Neutrophil (primary cell): ENCODE data around the gene FGF22.

Source experiments
- H3K27ac ChIP-seq: fragments of 200-600 bp; sonication (generic); 2 replicates; pipeline ENCODE4 v1.5.1; 2016; ENCODE audit warnings: mild to moderate bottlenecking, moderate library complexity
- H3K27me3 ChIP-seq: fragments of 200-600 bp; sonication (generic); 2 replicates; pipeline ENCODE4 v1.6.0; 2016; ENCODE audit warnings: mild to moderate bottlenecking
- H3K36me3 ChIP-seq: fragments of 200-600 bp; sonication (generic); 2 replicates; pipeline ENCODE4 v1.5.1; 2017
- H3K4me1 ChIP-seq, 2 experiments: fragments of 200-600 bp in 1 of 2; sonication (generic) in 1 of 2; 1 replicate in 1 of 2; 2 replicates in 1 of 2; pipeline versions ENCODE4 v1.5.1 to v1.6.1; 2013 to 2016; ENCODE audit warnings: low read depth in 1 of 2, low read length in 1 of 2, mild to moderate bottlenecking in 1 of 2, moderate library complexity in 1 of 2; ENCODE audit not compliant: control insufficient read depth in 1 of 2, insufficient read depth in 1 of 2
- H3K4me3 ChIP-seq, 2 experiments: fragments of 200-600 bp in 1 of 2; sonication (generic) in 1 of 2; 1 replicate in 1 of 2; 2 replicates in 1 of 2; pipeline ENCODE4 v1.5.1; 2013 to 2016; ENCODE audit warnings: low read depth in 1 of 2, low read length in 1 of 2, mild to moderate bottlenecking in 1 of 2, moderate library complexity in 1 of 2
- H3K9me3 ChIP-seq: fragments of 200-600 bp; sonication (generic); 2 replicates; pipeline ENCODE4 v1.5.1; 2016
- CTCF ChIP-seq: fragments of 200-600 bp; sonication (generic); IDR thresholded peaks from 2 replicates; pipeline ENCODE4 v1.5.1; 2016; ENCODE audit warnings: antibody characterized with exemption

Gene FGF22

GRCh38 chr19:677601-678436 is 38.1 kb downstream of the FGF22 start:
- peak overlapping the region in 1 of 2 experiments; percentile 49 for H3K4me3 ChIP-seq
- peak overlapping the region; percentile 23 for H3K27ac ChIP-seq
- peaks cover 52 to 69% of the 10 kb centered on the region in 2 experiments for H3K4me1 ChIP-seq
- H3K27me3 ChIP-seq, result peaks cover 6% of the 10 kb centered on the region
- H3K9me3 ChIP-seq, result no peaks in the 10 kb centered on the region
- H3K36me3 ChIP-seq, result no peaks in the 10 kb centered on the region
- no peak for TF ChIP-seq CTCF

- no peak for TF ChIP-seq CTCF
- Histone ChIP-seq H3K36me3 (no peaks in the 10 kb centered on the region), H3K9me3 (no peaks in the 10 kb centered on the region), H3K4me3 (peak overlapping the region; percentile 68 to 69), H3K4me1 (peaks cover 49 to 68% of the 10 kb centered on the region in 2 experiments), H3K27ac (peak overlapping the region; percentile 88), H3K27me3 (peaks cover 6% of the 10 kb centered on the region)
These were observed 39.2 kb downstream of the FGF22 start for GRCh38 chr19:678791-679388.

GRCh38 chr19:679418-680286 is 40.0 kb downstream of the FGF22 start:
- H3K4me1 ChIP-seq, result peaks cover 49 to 64% of the 10 kb centered on the region in 2 experiments
- H3K9me3 ChIP-seq, result no peaks in the 10 kb centered on the region
- TF ChIP-seq CTCF, result no peak
- H3K4me3 ChIP-seq, result peak overlapping the region; percentile 68 to 69
- H3K27ac ChIP-seq, result peak overlapping the region; percentile 88
- no peaks in the 10 kb centered on the region for H3K36me3 ChIP-seq
- H3K27me3 ChIP-seq, result peaks cover 6% of the 10 kb centered on the region

GRCh38 chr19:680287-681028 is 40.8 kb downstream of the FGF22 start:
- peak; percentile 88 for TF ChIP-seq CTCF
- Histone ChIP-seq H3K4me3 (peak overlapping the region; percentile 68 to 69), H3K4me1 (peaks cover 45 to 58% of the 10 kb centered on the region in 2 experiments), H3K36me3 (no peaks in the 10 kb centered on the region), H3K9me3 (no peaks in the 10 kb centered on the region), H3K27ac (peak overlapping the region; percentile 88), H3K27me3 (peaks cover 3% of the 10 kb centered on the region)
